GM19238 (cell line): ENCODE measurements around the gene OR1L6.

ENCODE experiments used
- DNase-seq: peaks from one replicate; pipeline ENCODE4 v3.0.0; 2011; ENCODE audit warnings: low spot score; ENCODE audit not compliant: insufficient read length

OR1L6 gene

GRCh38 chr9:122742003-122742402, at the start of gene OR1L6:
Gene OR1L6 (plus strand): TSS chr9:122742303. CDS start chr9:122749848, 7,545 bp downstream.
- DNase-seq: no peak

GRCh38 chr9:122695696-122696095, 46.4 kb upstream of the OR1L6 start:
- no peak for DNase-seq

- DNase-seq: no peak
These were observed 24.1 kb upstream of the OR1L6 start for GRCh38 chr9:122718038-122718437.

GRCh38 chr9:122719218-122719617, 22.9 kb upstream of the OR1L6 start:
- no peak for DNase-seq

- no peak for DNase-seq
These were observed 18.4 kb upstream of the OR1L6 start, which contains the start of gene OR1L4 for GRCh38 chr9:122723690-122724089. Gene OR1L4 (plus strand): TSS chr9:122723990. CDS start chr9:122723990, 0 bp downstream.

GRCh38 chr9:122754825-122755224, 12.7 kb downstream of the OR1L6 start:
- DNase-seq: no peak

- DNase-seq: no peak
These were observed 25.7 kb downstream of the OR1L6 start for GRCh38 chr9:122767817-122768216.

- no peak for DNase-seq
These were observed 34.9 kb downstream of the OR1L6 start for GRCh38 chr9:122777052-122777451.

GRCh38 chr9:122777935-122778627, 36.0 kb downstream of the OR1L6 start:
- DNase-seq: no peak

GRCh38 chr9:122779181-122779580, 37.1 kb downstream of the OR1L6 start:
- DNase-seq: no peak

- DNase-seq: no peak
These were observed 37.9 kb downstream of the OR1L6 start for GRCh38 chr9:122780026-122780425.

GRCh38 chr9:122781671-122782070, 39.6 kb downstream of the OR1L6 start:
- DNase-seq: no peak

- no peak for DNase-seq
These were observed 43.2 kb downstream of the OR1L6 start for GRCh38 chr9:122785269-122785668.

- DNase-seq: no peak
These were observed 44.2 kb downstream of the OR1L6 start for GRCh38 chr9:122786338-122786737.

GRCh38 chr9:122788831-122789230, 46.7 kb downstream of the OR1L6 start, which contains the start of gene OR5C1:
Gene OR5C1 (plus strand): TSS chr9:122788933. CDS start chr9:122788933, 0 bp downstream.
- no peak for DNase-seq

GRCh38 chr9:122789256-122790046, 47.3 kb downstream of the OR1L6 start:
- DNase-seq: no peak

GRCh38 chr9:122791872-122792669, 50.0 kb downstream of the OR1L6 start:
- DNase-seq: no peak

- DNase-seq: no peak
These were observed 55.4 kb downstream of the OR1L6 start for GRCh38 chr9:122797316-122798063.
